ENCODE results near the gene ARL11. TPM values are rescaled to one million over a fixed set of nuclear protein-coding genes. Genes with fewer than 3 reads are reported as not detected.
A peak's percentile ranks its signal among the peaks of the same experiment; 100 is the strongest.

ARL11 gene
- total RNA-seq, 1 donor from 2014 or later, result under 0.01 TPM

- no peak overlapping the region for H3K27ac ChIP-seq (ENCODE audit: low read depth, low read length)
- peaks cover 20 to 25% (median 22%) of the 10 kb centered on the region in 3 donors for H3K4me1 ChIP-seq (ENCODE audit: control insufficient read depth in 3 of 3, insufficient read depth in 3 of 3, low read length in 3 of 3)
- no peak overlapping the region for H3K4me3 ChIP-seq (ENCODE audit: low read length in 3 of 3)
- no peaks in the 10 kb centered on the region for H3K36me3 ChIP-seq (ENCODE audit: control insufficient read depth in 3 of 3, insufficient read depth in 3 of 3, low read length in 3 of 3)
- no peak overlapping the region for H3K9ac ChIP-seq (ENCODE audit: low read depth in 1 of 3, low read length in 3 of 3)
- no peaks in the 10 kb centered on the region for H3K9me3 ChIP-seq (ENCODE audit: control insufficient read depth in 3 of 3, low read length in 3 of 3)
- no peaks in the 10 kb centered on the region for H3K27me3 ChIP-seq (ENCODE audit: control insufficient read depth in 3 of 3, insufficient read depth in 3 of 3, low read length in 3 of 3)
Measured at GRCh38 chr13:49646688-49647087, 18.4 kb downstream of the ARL11 start.

- H3K36me3 ChIP-seq (ENCODE audit: control insufficient read depth in 3 of 3, insufficient read depth in 3 of 3, low read length in 3 of 3), result no peaks in the 10 kb centered on the region
- peak overlapping the region in 2 of 3 donors; percentile 4 to 58 for H3K9ac ChIP-seq (ENCODE audit: low read depth in 1 of 3, low read length in 3 of 3)
- no peak overlapping the region for H3K4me3 ChIP-seq (ENCODE audit: low read length in 3 of 3)
- peaks cover 36 to 46% (median 42%) of the 10 kb centered on the region in 3 donors for H3K4me1 ChIP-seq (ENCODE audit: control insufficient read depth in 3 of 3, insufficient read depth in 3 of 3, low read length in 3 of 3)
- H3K27me3 ChIP-seq (ENCODE audit: control insufficient read depth in 3 of 3, insufficient read depth in 3 of 3, low read length in 3 of 3), result no peaks in the 10 kb centered on the region
- H3K9me3 ChIP-seq (ENCODE audit: control insufficient read depth in 3 of 3, low read length in 3 of 3), result no peaks in the 10 kb centered on the region
- peak overlapping the region; percentile 99 for H3K27ac ChIP-seq (ENCODE audit: low read depth, low read length)
Measured at GRCh38 chr13:49649244-49649962, 21.1 kb downstream of the ARL11 start.

GRCh38 chr13:49649963-49650312, 21.6 kb downstream of the ARL11 start:
- no peaks in the 10 kb centered on the region for H3K27me3 ChIP-seq (ENCODE audit: control insufficient read depth in 3 of 3, insufficient read depth in 3 of 3, low read length in 3 of 3)
- H3K4me3 ChIP-seq (ENCODE audit: low read length in 3 of 3), result no peak overlapping the region
- no peaks in the 10 kb centered on the region for H3K36me3 ChIP-seq (ENCODE audit: control insufficient read depth in 3 of 3, insufficient read depth in 3 of 3, low read length in 3 of 3)
- H3K9ac ChIP-seq (ENCODE audit: low read depth in 1 of 3, low read length in 3 of 3), result peak overlapping the region; percentile 4 to 85 (median 63)
- H3K9me3 ChIP-seq (ENCODE audit: control insufficient read depth in 3 of 3, low read length in 3 of 3), result no peaks in the 10 kb centered on the region
- H3K4me1 ChIP-seq (ENCODE audit: control insufficient read depth in 3 of 3, insufficient read depth in 3 of 3, low read length in 3 of 3), result peaks cover 40 to 48% (median 43%) of the 10 kb centered on the region in 3 donors
- H3K27ac ChIP-seq (ENCODE audit: low read depth, low read length), result peak overlapping the region; percentile 99

GRCh38 chr13:49651570-49652354, 23.5 kb downstream of the ARL11 start:
- Histone ChIP-seq H3K36me3 (ENCODE audit: control insufficient read depth in 3 of 3, insufficient read depth in 3 of 3, low read length in 3 of 3) (no peaks in the 10 kb centered on the region), H3K4me1 (ENCODE audit: control insufficient read depth in 3 of 3, insufficient read depth in 3 of 3, low read length in 3 of 3) (peaks cover 49 to 51% (median 50%) of the 10 kb centered on the region in 3 donors), H3K4me3 (ENCODE audit: low read length in 3 of 3) (peak overlapping the region; percentile 50 to 63 (median 60)), H3K27me3 (ENCODE audit: control insufficient read depth in 3 of 3, insufficient read depth in 3 of 3, low read length in 3 of 3) (no peaks in the 10 kb centered on the region), H3K27ac (ENCODE audit: low read depth, low read length) (peak overlapping the region; percentile 99), H3K9ac (ENCODE audit: low read depth in 1 of 3, low read length in 3 of 3) (peak overlapping the region; percentile 79 to 85 (median 81)), H3K9me3 (ENCODE audit: control insufficient read depth in 3 of 3, low read length in 3 of 3) (no peaks in the 10 kb centered on the region)

GRCh38 chr13:49652355-49653305, 24.3 kb downstream of the ARL11 start:
- Histone ChIP-seq H3K27ac (ENCODE audit: low read depth, low read length) (peak overlapping the region; percentile 99), H3K27me3 (ENCODE audit: control insufficient read depth in 3 of 3, insufficient read depth in 3 of 3, low read length in 3 of 3) (no peaks in the 10 kb centered on the region), H3K4me1 (ENCODE audit: control insufficient read depth in 3 of 3, insufficient read depth in 3 of 3, low read length in 3 of 3) (peaks cover 53 to 59% (median 58%) of the 10 kb centered on the region in 3 donors), H3K9ac (ENCODE audit: low read depth in 1 of 3, low read length in 3 of 3) (peak overlapping the region; percentile 79 to 85 (median 81)), H3K36me3 (ENCODE audit: control insufficient read depth in 3 of 3, insufficient read depth in 3 of 3, low read length in 3 of 3) (no peaks in the 10 kb centered on the region), H3K4me3 (ENCODE audit: low read length in 3 of 3) (peak overlapping the region; percentile 50 to 63 (median 60)), H3K9me3 (ENCODE audit: control insufficient read depth in 3 of 3, low read length in 3 of 3) (no peaks in the 10 kb centered on the region)

- Histone ChIP-seq H3K27ac (ENCODE audit: low read depth, low read length) (peak overlapping the region; percentile 87), H3K9me3 (ENCODE audit: control insufficient read depth in 3 of 3, low read length in 3 of 3) (no peaks in the 10 kb centered on the region), H3K9ac (ENCODE audit: low read depth in 1 of 3, low read length in 3 of 3) (peak overlapping the region in 1 of 3 donors; percentile 34), H3K36me3 (ENCODE audit: control insufficient read depth in 3 of 3, insufficient read depth in 3 of 3, low read length in 3 of 3) (peaks cover 0 to 1% (median 0%) of the 10 kb centered on the region in 3 donors), H3K27me3 (ENCODE audit: control insufficient read depth in 3 of 3, insufficient read depth in 3 of 3, low read length in 3 of 3) (no peaks in the 10 kb centered on the region), H3K4me3 (ENCODE audit: low read length in 3 of 3) (no peak overlapping the region), H3K4me1 (ENCODE audit: control insufficient read depth in 3 of 3, insufficient read depth in 3 of 3, low read length in 3 of 3) (peaks cover 57 to 59% (median 58%) of the 10 kb centered on the region in 3 donors)
Measured at GRCh38 chr13:49653478-49653877, 25.2 kb downstream of the ARL11 start.

GRCh38 chr13:49654011-49654410, 25.7 kb downstream of the ARL11 start:
- no peaks in the 10 kb centered on the region for H3K9me3 ChIP-seq (ENCODE audit: control insufficient read depth in 3 of 3, low read length in 3 of 3)
- peaks cover 0 to 1% (median 0%) of the 10 kb centered on the region in 3 donors for H3K36me3 ChIP-seq (ENCODE audit: control insufficient read depth in 3 of 3, insufficient read depth in 3 of 3, low read length in 3 of 3)
- no peaks in the 10 kb centered on the region for H3K27me3 ChIP-seq (ENCODE audit: control insufficient read depth in 3 of 3, insufficient read depth in 3 of 3, low read length in 3 of 3)
- peak overlapping the region in 1 of 3 donors; percentile 34 for H3K9ac ChIP-seq (ENCODE audit: low read depth in 1 of 3, low read length in 3 of 3)
- no peak overlapping the region for H3K4me3 ChIP-seq (ENCODE audit: low read length in 3 of 3)
- peak overlapping the region; percentile 87 for H3K27ac ChIP-seq (ENCODE audit: low read depth, low read length)
- H3K4me1 ChIP-seq (ENCODE audit: control insufficient read depth in 3 of 3, insufficient read depth in 3 of 3, low read length in 3 of 3), result peaks cover 54 to 58% (median 57%) of the 10 kb centered on the region in 3 donors

GRCh38 chr13:49655906-49656305, 27.6 kb downstream of the ARL11 start:
- Histone ChIP-seq H3K9ac (ENCODE audit: low read depth in 1 of 3, low read length in 3 of 3) (no peak overlapping the region), H3K4me1 (ENCODE audit: control insufficient read depth in 3 of 3, insufficient read depth in 3 of 3, low read length in 3 of 3) (peaks cover 49 to 52% (median 51%) of the 10 kb centered on the region in 3 donors), H3K27me3 (ENCODE audit: control insufficient read depth in 3 of 3, insufficient read depth in 3 of 3, low read length in 3 of 3) (no peaks in the 10 kb centered on the region), H3K36me3 (ENCODE audit: control insufficient read depth in 3 of 3, insufficient read depth in 3 of 3, low read length in 3 of 3) (peaks cover 0 to 4% (median under 1%) of the 10 kb centered on the region in 3 donors), H3K4me3 (ENCODE audit: low read length in 3 of 3) (no peak overlapping the region), H3K9me3 (ENCODE audit: control insufficient read depth in 3 of 3, low read length in 3 of 3) (no peaks in the 10 kb centered on the region), H3K27ac (ENCODE audit: low read depth, low read length) (peak overlapping the region; percentile 87)

GRCh38 chr13:49657241-49657641, 28.9 kb downstream of the ARL11 start:
- H3K27ac ChIP-seq (ENCODE audit: low read depth, low read length), result peak overlapping the region; percentile 87
- peak overlapping the region; percentile 8 to 52 (median 20) for H3K4me3 ChIP-seq (ENCODE audit: low read length in 3 of 3)

More at GRCh38 chr13:49657241-49657641, 28.9 kb downstream of the ARL11 start:
- no peaks in the 10 kb centered on the region for H3K9me3 ChIP-seq (ENCODE audit: control insufficient read depth in 3 of 3, low read length in 3 of 3)
- H3K27me3 ChIP-seq (ENCODE audit: control insufficient read depth in 3 of 3, insufficient read depth in 3 of 3, low read length in 3 of 3), result no peaks in the 10 kb centered on the region
- peak overlapping the region; percentile 27 to 76 (median 50) for H3K9ac ChIP-seq (ENCODE audit: low read depth in 1 of 3, low read length in 3 of 3)
- H3K36me3 ChIP-seq (ENCODE audit: control insufficient read depth in 3 of 3, insufficient read depth in 3 of 3, low read length in 3 of 3), result peaks cover 2 to 8% (median 4%) of the 10 kb centered on the region in 3 donors
- peaks cover 37 to 42% (median 40%) of the 10 kb centered on the region in 3 donors for H3K4me1 ChIP-seq (ENCODE audit: control insufficient read depth in 3 of 3, insufficient read depth in 3 of 3, low read length in 3 of 3)
